Thoracic aorta (tissue), 2 donors: ENCODE data around the gene CDK5RAP2. TPM values are rescaled to one million over a fixed set of nuclear protein-coding genes. Genes with fewer than 3 reads are reported as not detected.
"Not testable (repeated sequence)": the region's sequence is repeated elsewhere in the genome, so short reads cannot be mapped to it uniquely, and the experiment has no call there.

Experiments used
- ATAC-seq: fragments of 150-250 bp; one replicate; pipeline ENCODE4 v1.8.0; 2017; ENCODE audit warnings: low read depth; ENCODE audit not compliant: insufficient number of reproducible peaks, low FRiP score
- DNase-seq: peaks from one replicate; pipeline ENCODE4 v3.0.0-alpha.2; 2020; ENCODE audit warnings: low spot score
- H3K27ac ChIP-seq, 2 donors: fragments of 200-600 bp; sonication (generic); 1 replicate in 1 of 2; 2 replicates in 1 of 2; pipeline ENCODE4 v1.5.1; 2016; ENCODE audit warnings: mild to moderate bottlenecking in 2 of 2, moderate library complexity in 2 of 2
- H3K27me3 ChIP-seq: fragments of 200-600 bp; sonication (generic); replicated peaks from 2 replicates; pipeline ENCODE4 v1.6.0; 2016; ENCODE audit warnings: mild to moderate bottlenecking; ENCODE audit not compliant: insufficient read depth
- H3K36me3 ChIP-seq: fragments of 200-600 bp; sonication (generic); one replicate; pipeline ENCODE4 v1.5.1; 2016
- H3K4me1 ChIP-seq, 2 donors: fragments of 200-600 bp; sonication (generic); 1 replicate in 1 of 2; 2 replicates in 1 of 2; pipeline versions ENCODE4 v1.5.1 to v1.6.0; 2016; ENCODE audit warnings: low read depth in 2 of 2, mild to moderate bottlenecking in 1 of 2; ENCODE audit not compliant: control insufficient read depth in 1 of 2
- H3K4me3 ChIP-seq: fragments of 200-600 bp; sonication (generic); 2 replicates; pipeline ENCODE4 v1.5.1; 2016; ENCODE audit warnings: mild to moderate bottlenecking
- H3K9me3 ChIP-seq: fragments of 200-600 bp; sonication (generic); 2 replicates; pipeline ENCODE4 v1.5.1; 2016
- CTCF ChIP-seq: fragments of 200-600 bp; sonication (generic); IDR thresholded peaks from one replicate; pipeline ENCODE4 v1.5.1; 2019; ENCODE audit warnings: antibody characterized with exemption
- total RNA-seq, 2 donors: library from RNA; depleted of rRNA; stranded (reverse); fragments of >200 nt; gene quantifications; one replicate each; pipeline versions ENCODE4 v1.1.0 to v1.2.3, GENCODE V29; 2016

Gene CDK5RAP2
- total RNA-seq, 2 donors from 2014 or later: 67.8 to 132 TPM

GRCh38 chr9:120507936-120508510 lies 71.9 kb downstream of the CDK5RAP2 start:
- H3K9me3 ChIP-seq: no peaks in the 10 kb centered on the region
- H3K4me3 ChIP-seq: no peak overlapping the region
- peaks cover 4% of the 10 kb centered on the region for H3K36me3 ChIP-seq
- H3K27me3 ChIP-seq: no peaks in the 10 kb centered on the region
- DNase-seq (no peak), ATAC-seq (no peak)
- TF ChIP-seq CTCF: no peak
- H3K4me1 ChIP-seq: no peaks in the 10 kb centered on the region
- H3K27ac ChIP-seq: no peak overlapping the region

GRCh38 chr9:120505186-120505585 lies 74.8 kb downstream of the CDK5RAP2 start:
- ATAC-seq: no peak
- Histone ChIP-seq H3K27ac (no peak overlapping the region), H3K27me3 (no peaks in the 10 kb centered on the region), H3K4me3 (no peak overlapping the region), H3K36me3 (no peaks in the 10 kb centered on the region), H3K9me3 (no peaks in the 10 kb centered on the region), H3K4me1 (no peaks in the 10 kb centered on the region)
- no peak for TF ChIP-seq CTCF
- DNase-seq: no peak

GRCh38 chr9:120500733-120501132 lies 79.2 kb downstream of the CDK5RAP2 start:
- TF ChIP-seq CTCF: no peak
- no peak overlapping the region for H3K27ac ChIP-seq
- ATAC-seq (no peak), DNase-seq (no peak)
- no peaks in the 10 kb centered on the region for H3K36me3 ChIP-seq
- H3K4me3 ChIP-seq: no peak overlapping the region
- no peaks in the 10 kb centered on the region for H3K27me3 ChIP-seq
- no peaks in the 10 kb centered on the region for H3K4me1 ChIP-seq
- H3K9me3 ChIP-seq: no peaks in the 10 kb centered on the region

- H3K27ac ChIP-seq, H3K27me3 ChIP-seq, ATAC-seq, H3K4me3 ChIP-seq, H3K9me3 ChIP-seq, H3K36me3 ChIP-seq, H3K4me1 ChIP-seq, DNase-seq: not testable (repeated sequence)
Observed at GRCh38 chr9:120497865-120498264, 82.1 kb downstream of the CDK5RAP2 start.

GRCh38 chr9:120496438-120496837 lies 83.5 kb downstream of the CDK5RAP2 start:
- ATAC-seq, H3K4me1 ChIP-seq, H3K36me3 ChIP-seq, H3K27me3 ChIP-seq, H3K27ac ChIP-seq, H3K4me3 ChIP-seq, DNase-seq, H3K9me3 ChIP-seq: not testable (repeated sequence)

- ATAC-seq (no peak), DNase-seq (no peak)
- Histone ChIP-seq H3K27ac (no peak overlapping the region), H3K4me3 (no peak overlapping the region), H3K36me3 (peaks cover 7% of the 10 kb centered on the region), H3K27me3 (no peaks in the 10 kb centered on the region), H3K9me3 (no peaks in the 10 kb centered on the region), H3K4me1 (peaks cover 0 to 7% of the 10 kb centered on the region in 2 donors)
- TF ChIP-seq CTCF: no peak
Observed at GRCh38 chr9:120490888-120491595, 88.9 kb downstream of the CDK5RAP2 start.
